ENCODE results near the gene NEDD8.
"Not testable (repeated sequence)": the region's sequence is repeated elsewhere in the genome, so short reads cannot be mapped to it uniquely, and the experiment has no call there.

The NEDD8 gene

GRCh38 chr14:24247422-24247821 lies 15.3 kb upstream of the NEDD8 start:
- DNase-seq (ENCODE audit: low read depth), result no peak

- DNase-seq (ENCODE audit: low read depth), result no peak
Observed at GRCh38 chr14:24246765-24247212, 14.6 kb upstream of the NEDD8 start.

GRCh38 chr14:24245350-24245749 lies 13.2 kb upstream of the NEDD8 start:
- not testable (repeated sequence) for DNase-seq (ENCODE audit: low read depth)

- no peak for DNase-seq (ENCODE audit: low read depth)
Observed at GRCh38 chr14:24243336-24243836, 11.2 kb upstream of the NEDD8 start.

- peak; percentile 90 for DNase-seq (ENCODE audit: low read depth)
Observed at GRCh38 chr14:24241829-24242443, 9.8 kb upstream of the NEDD8 start.

GRCh38 chr14:24240110-24240918 lies 8.1 kb upstream of the NEDD8 start:
- DNase-seq (ENCODE audit: low read depth), result no peak

- DNase-seq (ENCODE audit: low read depth), result no peak
Observed at GRCh38 chr14:24238527-24239037, 6.4 kb upstream of the NEDD8 start.

- DNase-seq (ENCODE audit: low read depth), result no peak
Observed at GRCh38 chr14:24238123-24238522, 6.0 kb upstream of the NEDD8 start.

GRCh38 chr14:24237463-24237955 lies 5.3 kb upstream of the NEDD8 start:
- no peak for DNase-seq (ENCODE audit: low read depth)

GRCh38 chr14:24236689-24237462 lies 4.7 kb upstream of the NEDD8 start:
- no peak for DNase-seq (ENCODE audit: low read depth)

- no peak for DNase-seq (ENCODE audit: low read depth)
Observed at GRCh38 chr14:24235804-24236688, 3.9 kb upstream of the NEDD8 start.

- no peak for DNase-seq (ENCODE audit: low read depth)
Observed at GRCh38 chr14:24234095-24235005, 2.2 kb upstream of the NEDD8 start.

GRCh38 chr14:24233538-24233866 lies 1.3 kb upstream of the NEDD8 start:
- DNase-seq (ENCODE audit: low read depth), result no peak

- no peak for DNase-seq (ENCODE audit: low read depth)
Observed at GRCh38 chr14:24232645-24233537, 724 bp upstream of the NEDD8 start, which contains the start of gene GMPR2. TSS of gene GMPR2 (plus strand) at chr14:24232929. CDS start at chr14:24233254, 325 bp downstream.

GRCh38 chr14:24231263-24232120 lies 675 bp downstream of the NEDD8 start:
- no peak for DNase-seq (ENCODE audit: low read depth)

GRCh38 chr14:24228902-24229301 lies 3.3 kb downstream of the NEDD8 start:
- DNase-seq (ENCODE audit: low read depth), result no peak

GRCh38 chr14:24226473-24226872 lies 5.7 kb downstream of the NEDD8 start:
- DNase-seq (ENCODE audit: low read depth), result no peak

GRCh38 chr14:24224618-24225071 lies 7.5 kb downstream of the NEDD8 start:
- no peak for DNase-seq (ENCODE audit: low read depth)

Data from T follicular helper cell (primary cell).